A673 (cell line): ENCODE data around the gene PANK3.

Experiments
- CTCF ChIP-seq: fragments of 300-800, 200-600 bp; sonication (generic); conservative IDR thresholded peaks from 2 replicates; pipeline ENCODE4 v1.5.1; 2017; ENCODE audit warnings: low read depth, mild to moderate bottlenecking, antibody characterized with exemption, low read length, moderate library complexity, mixed read lengths
- EZH2 ChIP-seq: fragments of 200-600 bp; sonication (generic); IDR thresholded peaks from 2 replicates; pipeline ENCODE4 v1.6.1; 2017; ENCODE audit warnings: borderline replicate concordance, low read depth, mild to moderate bottlenecking, mixed read lengths, antibody characterized with exemption, low read length; ENCODE audit not compliant: poor library complexity, severe bottlenecking

GRCh38 chr5:168502563-168503237 is 76.5 kb downstream of the PANK3 start:
- no peak for TF ChIP-seq CTCF
- TF ChIP-seq EZH2, result no peak
